PC-3 (cell line): ENCODE measurements around the gene PTPRN2. TPM values are rescaled to one million over a fixed set of nuclear protein-coding genes. Genes with fewer than 3 reads are reported as not detected.

ENCODE experiments used
- ATAC-seq: fragments of 200-7000 bp; cut with Tn5 transposase; 2 replicates; pipeline ENCODE4 v1.9.1; 2020; ENCODE audit warnings: mild to moderate bottlenecking, moderate library complexity
- BruUV-seq: library from RNA; stranded (reverse); fragments of 400-500 nt; replicated peaks from 2 replicates; lab custom pipeline; 2021; lab: Mats Ljungman, UMichigan
- CTCF ChIA-PET: fragments of 300-600 bp; sonication (Branson Sonifier 250); formaldehyde crosslinking; loops from one replicate; lab custom pipeline; 2022; ENCODE audit warnings: antibody characterized with exemption; lab: Charles Lee
- POLR2A ChIA-PET: fragments of 300-600 bp; sonication (Branson Sonifier 250); formaldehyde crosslinking; loops from one replicate; lab custom pipeline; 2022; ENCODE audit warnings: antibody characterized with exemption; ENCODE audit not compliant: unreplicated experiment; lab: Charles Lee
- DNase-seq: peaks from one replicate; pipeline ENCODE4 v3.0.0-alpha.2; 2015
- H2AFZ ChIP-seq: fragments of 300-600 bp; sonication (generic); 2 replicates; pipeline ENCODE4 v1.6.0; 2016; ENCODE audit warnings: antibody characterized with exemption, low read length
- H3F3A ChIP-seq: fragments of 300-600 bp; sonication (generic); one replicate; pipeline ENCODE4 v1.6.0; 2017; ENCODE audit warnings: antibody characterized with exemption, low read length, control low read depth, mild to moderate bottlenecking; ENCODE audit not compliant: unreplicated experiment
- H3K27ac ChIP-seq: fragments of 300-600 bp; sonication (generic); 2 replicates; pipeline ENCODE4 v1.5.1; 2016; ENCODE audit warnings: mild to moderate bottlenecking, low read length
- H3K27me3 ChIP-seq: fragments of 300-600 bp; sonication (generic); 2 replicates; pipeline ENCODE4 v1.6.1; 2016; ENCODE audit warnings: low read length, mixed read lengths
- H3K36me3 ChIP-seq: fragments of 300-600 bp; sonication (generic); 2 replicates; pipeline ENCODE4 v1.6.1; 2016; ENCODE audit warnings: low read depth, mixed run types, low read length, mixed read lengths
- H3K4me1 ChIP-seq: fragments of 300-600 bp; sonication (generic); 2 replicates; pipeline ENCODE4 v1.5.1; 2016; ENCODE audit warnings: low read length; ENCODE audit not compliant: insufficient read depth
- H3K4me2 ChIP-seq: fragments of 300-600 bp; sonication (generic); 2 replicates; pipeline ENCODE4 v1.6.0; 2016; ENCODE audit warnings: low read length
- H3K4me3 ChIP-seq: fragments of 300-600 bp; sonication (generic); 2 replicates; pipeline ENCODE4 v1.5.1; 2016; ENCODE audit warnings: mild to moderate bottlenecking, low read length, mixed read lengths
- H3K79me2 ChIP-seq: fragments of 300-600 bp; sonication (generic); 2 replicates; pipeline ENCODE4 v1.6.1; 2017; ENCODE audit warnings: low read length, mixed read lengths
- H3K9ac ChIP-seq: fragments of 300-600 bp; sonication (generic); 2 replicates; pipeline ENCODE4 v1.6.0; 2016; ENCODE audit warnings: mild to moderate bottlenecking, low read length
- H3K9me2 ChIP-seq: fragments of 300-600 bp; sonication (generic); replicated peaks from 2 replicates; pipeline ENCODE4 v1.6.1; 2016; ENCODE audit warnings: mixed run types, low read length, mixed read lengths
- H3K9me3 ChIP-seq: fragments of 300-600 bp; sonication (generic); 2 replicates; pipeline ENCODE4 v1.6.1; 2016; ENCODE audit warnings: low read length, mixed read lengths
- H4K20me1 ChIP-seq: fragments of 300-600 bp; sonication (generic); 2 replicates; pipeline ENCODE4 v1.6.1; 2016; ENCODE audit warnings: low read length, mixed read lengths
- CTCF ChIP-seq: fragments of 300-600 bp; sonication (generic); conservative IDR thresholded peaks from 2 replicates; pipeline ENCODE4 v1.5.1; 2017; ENCODE audit warnings: antibody characterized with exemption, low read depth, mild to moderate bottlenecking, low read length
- EZH2 ChIP-seq: fragments of 300-600 bp; sonication (generic); IDR thresholded peaks from one replicate; pipeline ENCODE4 v1.6.1; 2017; ENCODE audit warnings: antibody characterized with exemption, mild to moderate bottlenecking, low read length; ENCODE audit not compliant: unreplicated experiment
- EZH2phosphoT487 ChIP-seq: fragments of 300-600 bp; sonication (generic); IDR thresholded peaks from 2 replicates; pipeline ENCODE4 v1.6.1; 2018; ENCODE audit warnings: mild to moderate bottlenecking, antibody characterized with exemption, low read length, borderline replicate concordance
- intact Hi-C: fragments of 100-400 bp; cut with micrococcal nuclease; formaldehyde crosslinking; loops from 2 replicates; pipeline ENCODE4 v1.9.0; 2023
- total RNA-seq: library from RNA; depleted of rRNA; stranded (reverse); fragments of >200 nt; gene quantifications from 2 replicates; pipeline ENCODE4 v1.2.3, GENCODE V29; 2014

The PTPRN2 gene
- total RNA-seq, 1 experiment from 2014 or later, result 3.2 TPM

- H3K36me3 ChIP-seq, result no peaks in the 10 kb centered on the region
- no peak overlapping the region for H3K9ac ChIP-seq
- CTCF ChIA-PET, result no interaction called here
- no peak overlapping the region for H2AFZ ChIP-seq
- no peak overlapping the region for H3K4me3 ChIP-seq
- ATAC-seq (no peak), DNase-seq (no peak)
- H4K20me1 ChIP-seq, result no peaks in the 10 kb centered on the region
- no peak for TF ChIP-seq CTCF
- no peak for TF ChIP-seq EZH2phosphoT487
- no peak for TF ChIP-seq EZH2
- H3K27me3 ChIP-seq, result 0 out of 2 replicates have a peak, but pooled peaks cover 4% of the 10 kb centered on the region
- no TSS peak for BruUV-seq
- POLR2A ChIA-PET, result no interaction called here
- H3K9me2 ChIP-seq, result no peaks in the 10 kb centered on the region
- no peak overlapping the region for H3K27ac ChIP-seq
- intact Hi-C loops, result no loop called here
- H3K4me1 ChIP-seq, result no peaks in the 10 kb centered on the region
- H3K4me2 ChIP-seq, result no peak overlapping the region
- no peaks in the 10 kb centered on the region for H3K9me3 ChIP-seq
- no peaks in the 10 kb centered on the region for H3F3A ChIP-seq
- H3K79me2 ChIP-seq, result no peaks in the 10 kb centered on the region
These were observed 519.6 kb downstream of the PTPRN2 start for GRCh38 chr7:158067931-158068482.

DNA sequence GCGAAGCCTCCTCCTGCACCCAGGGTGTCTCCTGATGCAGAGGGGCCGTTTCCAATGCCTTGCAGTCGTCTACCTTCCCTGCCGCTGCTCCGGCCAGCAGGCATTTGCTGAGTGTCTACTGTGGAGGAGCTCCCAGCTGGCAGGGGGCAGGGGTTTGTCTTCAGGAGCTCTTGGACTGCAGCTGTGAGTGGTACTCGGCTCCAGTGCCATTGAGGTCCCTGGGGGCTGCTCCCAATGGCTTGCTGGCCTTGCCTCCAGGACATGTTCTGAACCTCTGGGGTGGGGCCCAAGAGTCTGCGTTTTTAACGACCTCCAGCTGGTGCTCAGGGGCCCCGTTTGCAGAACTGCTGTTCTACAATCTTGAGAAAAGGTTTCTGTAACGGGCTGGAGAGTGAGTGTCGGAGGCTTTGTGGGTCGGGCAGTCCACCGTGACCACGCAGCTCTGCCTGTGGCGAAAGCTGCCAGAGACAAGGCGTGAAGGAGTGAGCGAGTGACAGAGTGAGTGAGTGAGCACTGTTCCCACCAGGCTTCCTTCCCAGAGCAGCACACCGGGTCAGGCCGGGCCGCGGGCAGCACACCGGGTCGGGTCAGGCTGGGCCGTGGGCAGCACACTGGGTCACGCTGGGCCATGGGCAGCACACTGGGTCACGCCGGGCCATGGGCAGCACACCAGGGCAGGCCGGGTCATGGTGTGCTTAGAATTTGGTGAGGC lies 520.2 kb downstream of the PTPRN2 start:
- Histone ChIP-seq H2AFZ (no peak overlapping the region), H3F3A (no peaks in the 10 kb centered on the region), H4K20me1 (no peaks in the 10 kb centered on the region), H3K27me3 (0 out of 2 replicates have a peak, but pooled peaks cover 4% of the 10 kb centered on the region), H3K9ac (no peak overlapping the region), H3K9me2 (no peaks in the 10 kb centered on the region), H3K27ac (no peak overlapping the region), H3K4me1 (no peaks in the 10 kb centered on the region), H3K4me3 (no peak overlapping the region), H3K9me3 (no peaks in the 10 kb centered on the region), H3K36me3 (no peaks in the 10 kb centered on the region), H3K4me2 (no peak overlapping the region), H3K79me2 (no peaks in the 10 kb centered on the region)
- intact Hi-C loops, result no loop called here
- no TSS peak for BruUV-seq
- POLR2A ChIA-PET, result no interaction called here
- ATAC-seq (no peak), DNase-seq (no peak)
- CTCF ChIA-PET, result no interaction called here
- TF ChIP-seq CTCF (no peak), EZH2phosphoT487 (no peak), EZH2 (no peak)

GRCh38 chr7:158066085-158066484 lies 521.5 kb downstream of the PTPRN2 start:
- Histone ChIP-seq H3K9me3 (no peaks in the 10 kb centered on the region), H3K27me3 (0 out of 2 replicates have a peak, but pooled peaks cover 4% of the 10 kb centered on the region), H3K4me3 (no peak overlapping the region), H3K9me2 (no peaks in the 10 kb centered on the region), H3K79me2 (no peaks in the 10 kb centered on the region), H4K20me1 (no peaks in the 10 kb centered on the region), H3K9ac (no peak overlapping the region), H3K27ac (no peak overlapping the region), H2AFZ (no peak overlapping the region), H3K36me3 (no peaks in the 10 kb centered on the region), H3K4me2 (no peak overlapping the region), H3F3A (no peaks in the 10 kb centered on the region), H3K4me1 (no peaks in the 10 kb centered on the region)
- no peak for DNase-seq
- ChIA-PET POLR2A (no interaction called here), CTCF (no interaction called here)
- no peak for ATAC-seq
- intact Hi-C loops, result no loop called here
- no peak for TF ChIP-seq EZH2phosphoT487
- no peak for TF ChIP-seq CTCF
- no peak for TF ChIP-seq EZH2
- BruUV-seq, result no TSS peak
